K562 (cell line): Measurements from ENCODE around the gene THRSP. TPM values are rescaled to one million over a fixed set of nuclear protein-coding genes. Genes with fewer than 3 reads are reported as not detected.

Experiments
- BRCA1 ChIP-seq, 2 experiments: fragments of 450-650 bp in 1 of 2; sonication (generic) in 1 of 2; formaldehyde crosslinking in 1 of 2; IDR thresholded peaks; 2 replicates each; pipeline versions ENCODE4 v1.5.0 to v1.6.1; 2017 to 2020; ENCODE audit warnings: mild to moderate bottlenecking in 1 of 2, missing genetic modification reagents in 1 of 2
- BRD4 ChIP-seq: fragments of 200-600 bp; sonication (generic); IDR thresholded peaks from 2 replicates; pipeline ENCODE4 v1.6.1; 2017; ENCODE audit warnings: inconsistent platforms
- CREB1 ChIP-seq, 2 experiments: sonication (generic) in 1 of 2; formaldehyde crosslinking in 1 of 2; IDR thresholded peaks; 2 replicates each; pipeline versions ENCODE4 v1.6.1 to v1.8.0; 2012 to 2022; ENCODE audit warnings: inconsistent platforms in 1 of 2, mild to moderate bottlenecking in 1 of 2, missing genetic modification reagents in 1 of 2, moderate library complexity in 1 of 2
- CSDE1 ChIP-seq, 2 experiments: fragments of 450-650 bp; IDR thresholded peaks; 2 replicates each; pipeline ENCODE4 v1.6.1; 2016; ENCODE audit warnings: mild to moderate bottlenecking in 1 of 2
- GTF3C2 ChIP-seq: IDR thresholded peaks from 3 replicates; pipeline ENCODE4 v1.6.1; 2011; ENCODE audit warnings: borderline replicate concordance, mild to moderate bottlenecking, moderate library complexity; ENCODE audit not compliant: insufficient read length; ENCODE audit errors: extremely low read depth
- KAT2B ChIP-seq: IDR thresholded peaks from one replicate; pipeline ENCODE4 v1.6.1; 2012; ENCODE audit warnings: low read depth, mild to moderate bottlenecking, control low read depth, inconsistent platforms, low read length, moderate library complexity
- NUFIP1 ChIP-seq: fragments of 450-650 bp; IDR thresholded peaks from 2 replicates; pipeline ENCODE4 v1.6.1; 2018; ENCODE audit not compliant: partially characterized antibody
- POU5F1 ChIP-seq: fragments of 150-350 bp; IDR thresholded peaks from 2 replicates; pipeline ENCODE4 v1.6.1; 2014; ENCODE audit warnings: borderline replicate concordance, low read length, low read depth, mild to moderate bottlenecking; ENCODE audit not compliant: partially characterized antibody
- RBM25 ChIP-seq: fragments of 200-400 bp; formaldehyde crosslinking; IDR thresholded peaks from 2 replicates; pipeline ENCODE4 v1.6.1; 2018; ENCODE audit warnings: low read length, low read depth, moderate library complexity; ENCODE audit not compliant: severe bottlenecking
- RREB1 ChIP-seq: fragments of 250-450 bp; sonication (Bioruptor Pico); IDR thresholded peaks from 2 replicates; pipeline ENCODE4 v1.4.0; 2020
- SMARCA5 ChIP-seq: fragments of 450-650 bp; IDR thresholded peaks from 2 replicates; pipeline ENCODE4 v1.6.1; 2016
- STAT5B ChIP-seq: fragments of 250-450 bp; sonication (Bioruptor Pico); IDR thresholded peaks from 2 replicates; pipeline ENCODE4 v1.8.0; 2021; ENCODE audit warnings: mild to moderate bottlenecking, inconsistent platforms
- ZNF174 ChIP-seq: fragments of 250-450 bp; sonication (Bioruptor Pico); IDR thresholded peaks from 2 replicates; pipeline ENCODE4 v1.4.0; 2020; ENCODE audit warnings: mild to moderate bottlenecking
- ZNF518B ChIP-seq: fragments of 250-450 bp; sonication (Bioruptor Pico); IDR thresholded peaks from 2 replicates; pipeline ENCODE4 v1.5.0; 2021; ENCODE audit warnings: mild to moderate bottlenecking, moderate library complexity
- ZNF830 ChIP-seq: fragments of 250-450 bp; sonication (Bioruptor Pico); IDR thresholded peaks from 2 replicates; pipeline ENCODE4 v1.5.0; 2021; ENCODE audit warnings: mild to moderate bottlenecking
- polyA plus RNA-seq, 8 experiments: library from polyadenylated mRNA; depleted of rRNA in 4 of 8; stranded (reverse) in 5 of 8; unstranded in 3 of 8; fragments of >200 nt; fragmentation: Nextera tagmentation in 2 of 8; fragmentation: Illumina TruSeq in 1 of 8; extraction: Ambion mirVana in 2 of 8; extraction: Trizol in 1 of 8; gene quantifications; 2 replicates each; pipeline versions ENCODE4 v1.2.1 to v1.2.3, GENCODE V29; 2011 to 2014; ENCODE audit warnings: inconsistent platforms in 1 of 8, missing spikeins in 1 of 8
- total RNA-seq, 7 experiments: library from RNA; depleted of rRNA in 6 of 7; stranded (reverse); fragments of >200 nt in 6 of 7; fragmentation: Illumina TruSeq in 2 of 7; extraction: Trizol in 2 of 7; gene quantifications; 2 replicates each; pipeline versions ENCODE4 v1.2.1 to v1.2.3, GENCODE V29; 2011 to 2021; ENCODE audit warnings: low replicate concordance in 1 of 7

THRSP gene
- total and polyA plus RNA-seq, 9 of the 15 experiments (the other 6 are each of a cell fraction or from before 2014, with no cell fraction given): 0.23 to 0.56 (median 0.31) TPM; not detected in 2

GRCh38 chr11:78079232-78080083, 15.8 kb downstream of the THRSP start, which contains the start of gene NDUFC2 (continued):
- TF ChIP-seq KAT2B: no peak
- no peak for TF ChIP-seq ZNF174 (CRISPR knock-in tag)
- TF ChIP-seq NUFIP1: peak; percentile 18
- TF ChIP-seq RBM25: no peak
- peak; percentile 51; the same call in 1 of the 2 replicates for TF ChIP-seq CREB1 (IDR thresholded peaks at IDR 0.05)
- TF ChIP-seq CREB1 (CRISPR knock-in tag; IDR thresholded peaks at IDR 0.05): peak; percentile 75
- no peak for TF ChIP-seq ZNF830
- no peak for TF ChIP-seq STAT5B
- TF ChIP-seq SMARCA5: no peak
- TF ChIP-seq BRCA1 (IDR thresholded peaks at IDR 0.05): no peak
- TF ChIP-seq BRCA1 (CRISPR knock-in tag; IDR thresholded peaks at IDR 0.05): no peak
- no peak for TF ChIP-seq POU5F1
- no peak for TF ChIP-seq GTF3C2
- TF ChIP-seq ZNF518B: no peak
- no peak for TF ChIP-seq RREB1 (CRISPR knock-in tag)
- peak; percentile 86; the same call in 1 of the 2 replicates for TF ChIP-seq BRD4
- TF ChIP-seq CSDE1 (IDR thresholded peaks at IDR 0.05): no peak
